HFF-Myc (cell line): ENCODE measurements around the gene KRT31.

Experiments used
- DNase-seq: peaks from one replicate; pipeline ENCODE4 v3.0.0-alpha.2; 2011; ENCODE audit warnings: low read depth; ENCODE audit errors: extremely low read depth
- H3K4me3 ChIP-seq: replicated peaks from 2 replicates; pipeline ENCODE4 v1.5.1; 2011; ENCODE audit warnings: low read depth, mild to moderate bottlenecking, control low read depth, low read length
- CTCF ChIP-seq: IDR thresholded peaks from 2 replicates; pipeline ENCODE4 v1.5.1; 2012; ENCODE audit warnings: mild to moderate bottlenecking, low read depth, low read length, control low read depth; ENCODE audit errors: missing control alignments

Gene KRT31

GRCh38 chr17:41419716-41420115 lies 22.3 kb upstream of the KRT31 start:
- no peak overlapping the region for H3K4me3 ChIP-seq
- no peak for TF ChIP-seq CTCF
- DNase-seq: no peak

- H3K4me3 ChIP-seq: no peak overlapping the region
- DNase-seq: no peak
- TF ChIP-seq CTCF: no peak
These were observed 20.9 kb upstream of the KRT31 start for GRCh38 chr17:41418116-41418860.

GRCh38 chr17:41417576-41418015 lies 20.2 kb upstream of the KRT31 start:
- DNase-seq: no peak
- no peak overlapping the region for H3K4me3 ChIP-seq
- TF ChIP-seq CTCF: peak; percentile 54

GRCh38 chr17:41417127-41417526 lies 19.7 kb upstream of the KRT31 start:
- no peak overlapping the region for H3K4me3 ChIP-seq
- no peak for TF ChIP-seq CTCF
- DNase-seq: no peak

GRCh38 chr17:41416479-41416878 lies 19.1 kb upstream of the KRT31 start:
- no peak for TF ChIP-seq CTCF
- no peak overlapping the region for H3K4me3 ChIP-seq
- no peak for DNase-seq

GRCh38 chr17:41415833-41416335 lies 18.5 kb upstream of the KRT31 start:
- DNase-seq: no peak
- TF ChIP-seq CTCF: no peak
- H3K4me3 ChIP-seq: no peak overlapping the region
